HUES48 (cell line): ENCODE results near the gene KRAS.
"Not testable (repeated sequence)": the region's sequence is repeated elsewhere in the genome, so short reads cannot be mapped to it uniquely, and the experiment has no call there.

Experiments
- H3K27ac ChIP-seq: one replicate; pipeline ENCODE4 v1.7.0; 2013; ENCODE audit warnings: low read depth, low read length, inconsistent platforms
- H3K27me3 ChIP-seq: 2 replicates; pipeline ENCODE4 v1.6.1; 2013; ENCODE audit warnings: mild to moderate bottlenecking, low read length; ENCODE audit not compliant: control insufficient read depth, insufficient read depth
- H3K36me3 ChIP-seq: 2 replicates; pipeline ENCODE4 v1.6.1; 2013; ENCODE audit warnings: low read length; ENCODE audit not compliant: control insufficient read depth, insufficient read depth
- H3K4me1 ChIP-seq: 2 replicates; pipeline ENCODE4 v1.6.1; 2013; ENCODE audit warnings: mild to moderate bottlenecking, low read length; ENCODE audit not compliant: control insufficient read depth, insufficient read depth
- H3K4me3 ChIP-seq: 2 replicates; pipeline ENCODE4 v1.5.1; 2013; ENCODE audit warnings: mild to moderate bottlenecking, low read depth, low read length
- H3K9ac ChIP-seq: 2 replicates; pipeline ENCODE4 v1.6.1; 2013; ENCODE audit warnings: mild to moderate bottlenecking, low read depth, low read length, moderate library complexity
- H3K9me3 ChIP-seq: 2 replicates; pipeline ENCODE4 v1.6.1; 2013; ENCODE audit warnings: low read length; ENCODE audit not compliant: control insufficient read depth, insufficient read depth

Gene KRAS

DNA sequence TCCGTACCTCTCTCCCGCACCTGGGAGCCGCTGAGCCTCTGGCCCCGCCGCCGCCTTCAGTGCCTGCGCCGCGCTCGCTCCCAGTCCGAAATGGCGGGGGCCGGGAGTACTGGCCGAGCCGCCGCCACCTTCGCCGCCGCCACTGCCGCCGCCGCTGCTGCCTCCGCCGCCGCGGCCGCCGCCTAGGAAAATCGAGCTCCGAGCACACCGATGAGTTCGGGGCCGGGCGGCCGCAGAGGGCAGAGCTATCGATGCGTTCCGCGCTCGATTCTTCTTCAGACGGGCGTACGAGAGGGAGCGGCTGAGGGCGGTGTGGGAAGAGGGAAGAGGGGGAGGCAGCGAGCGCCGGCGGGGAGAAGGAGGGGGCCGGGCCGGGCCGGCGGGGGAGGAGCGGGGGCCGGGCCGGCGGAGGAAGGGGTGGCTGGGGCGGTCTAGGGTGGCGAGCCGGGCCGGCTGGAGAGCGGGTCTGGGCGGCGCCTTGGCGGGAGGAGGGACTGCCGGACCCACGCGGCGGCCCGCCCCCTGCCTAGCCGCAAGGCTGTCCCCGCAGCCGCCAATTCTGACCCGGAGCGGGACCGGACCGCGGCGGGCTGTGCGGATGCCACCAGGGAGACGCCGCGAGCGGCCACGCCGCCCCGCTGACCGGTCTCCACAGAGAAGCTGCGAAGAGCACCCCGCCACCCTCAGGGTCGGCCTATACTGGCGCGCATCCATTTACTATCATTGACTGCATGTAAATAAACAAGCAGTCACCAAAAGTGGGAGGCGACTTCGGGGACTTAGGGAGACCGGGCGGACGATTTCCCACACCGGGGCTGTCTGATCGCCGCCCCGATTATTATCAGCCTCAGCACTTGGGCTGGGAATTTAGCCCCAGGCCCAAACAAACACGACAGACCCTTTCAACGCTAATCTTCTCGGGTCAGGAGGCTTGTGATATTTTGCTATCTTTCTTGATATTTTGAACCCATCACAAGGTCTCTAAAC is at the start of gene KRAS:
Gene KRAS, minus strand, starts transcription at position 186 of the 987 bp plus-strand sequence.
- Histone ChIP-seq H3K27me3 (peaks cover 4% of the 10 kb centered on the region), H3K27ac (peak within 1 kb of the TSS; percentile 89), H3K9me3 (no peaks in the 10 kb centered on the region), H3K4me3 (peak within 1 kb of the TSS; percentile 91), H3K9ac (peak within 1 kb of the TSS; percentile 79), H3K36me3 (no peaks in the 10 kb centered on the region), H3K4me1 (peaks cover 11% of the 10 kb centered on the region)

DNA sequence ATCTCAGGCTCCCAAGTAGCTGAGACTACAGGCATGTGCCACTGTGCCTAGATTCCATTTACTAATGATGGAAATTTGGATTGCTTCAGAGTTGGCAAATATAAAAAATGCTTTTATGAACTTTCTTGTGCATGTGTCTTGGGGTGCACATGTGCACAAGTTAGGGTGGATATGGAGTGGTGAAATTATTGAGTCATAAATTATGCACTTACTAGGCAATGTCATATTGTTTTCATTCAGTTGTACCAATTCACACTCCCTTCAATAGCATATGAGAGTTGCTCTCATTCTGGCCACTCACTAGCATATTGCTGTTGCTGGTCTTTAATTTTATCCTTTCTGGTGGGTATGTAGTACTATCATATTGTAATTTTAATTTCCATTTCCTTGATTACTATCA is 45.7 kb upstream of the KRAS start:
- Histone ChIP-seq H3K27me3 (no peaks in the 10 kb centered on the region), H3K9me3 (no peaks in the 10 kb centered on the region), H3K27ac (no peak overlapping the region), H3K4me1 (no peaks in the 10 kb centered on the region), H3K36me3 (no peaks in the 10 kb centered on the region), H3K9ac (no peak overlapping the region), H3K4me3 (no peak overlapping the region)

DNA sequence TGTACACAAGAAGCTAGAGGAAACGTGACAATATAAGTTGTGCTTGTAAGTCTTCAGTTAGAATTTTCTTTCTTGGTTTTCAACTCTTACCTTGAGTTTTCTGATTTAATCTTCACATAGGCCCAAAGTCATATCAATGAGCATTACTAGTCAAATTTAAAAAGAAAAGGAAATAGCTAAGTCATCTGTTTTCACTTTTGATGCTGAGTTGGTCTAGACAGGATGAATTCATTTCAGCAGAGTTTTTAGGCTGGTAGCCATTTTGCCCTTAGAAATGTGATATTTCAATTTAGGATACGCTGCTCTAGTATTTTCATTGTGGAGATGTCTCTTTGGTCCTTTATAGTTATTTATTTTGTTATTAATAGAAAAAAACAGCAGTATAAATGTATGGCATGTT is 44.6 kb upstream of the KRAS start:
- Histone ChIP-seq H3K27ac (no peak overlapping the region), H3K4me3 (no peak overlapping the region), H3K9me3 (no peaks in the 10 kb centered on the region), H3K27me3 (no peaks in the 10 kb centered on the region), H3K36me3 (no peaks in the 10 kb centered on the region), H3K9ac (no peak overlapping the region), H3K4me1 (no peaks in the 10 kb centered on the region)

DNA sequence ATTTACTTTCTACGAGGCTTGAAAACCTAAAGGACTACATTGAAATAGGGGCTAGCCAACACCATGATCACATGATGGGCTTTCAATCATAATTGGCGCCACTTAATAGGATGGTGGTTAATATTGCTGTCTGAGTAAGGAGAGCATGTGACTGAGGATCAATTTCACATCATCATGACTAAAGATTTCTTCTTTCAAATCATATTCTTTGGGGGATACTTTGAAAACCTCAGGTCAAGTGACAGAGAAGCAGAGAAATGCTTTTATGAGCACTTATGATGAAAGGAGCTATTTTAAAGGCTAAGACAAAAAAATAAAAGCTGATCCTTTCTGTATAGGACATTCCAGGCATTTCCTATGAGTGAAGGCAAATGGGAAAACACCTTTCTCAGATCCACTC is 42.9 kb upstream of the KRAS start:
- Histone ChIP-seq H3K27me3 (no peaks in the 10 kb centered on the region), H3K4me1 (no peaks in the 10 kb centered on the region), H3K36me3 (no peaks in the 10 kb centered on the region), H3K4me3 (no peak overlapping the region), H3K27ac (no peak overlapping the region), H3K9ac (no peak overlapping the region), H3K9me3 (no peaks in the 10 kb centered on the region; the same call in 1 of the 2 replicates)

DNA sequence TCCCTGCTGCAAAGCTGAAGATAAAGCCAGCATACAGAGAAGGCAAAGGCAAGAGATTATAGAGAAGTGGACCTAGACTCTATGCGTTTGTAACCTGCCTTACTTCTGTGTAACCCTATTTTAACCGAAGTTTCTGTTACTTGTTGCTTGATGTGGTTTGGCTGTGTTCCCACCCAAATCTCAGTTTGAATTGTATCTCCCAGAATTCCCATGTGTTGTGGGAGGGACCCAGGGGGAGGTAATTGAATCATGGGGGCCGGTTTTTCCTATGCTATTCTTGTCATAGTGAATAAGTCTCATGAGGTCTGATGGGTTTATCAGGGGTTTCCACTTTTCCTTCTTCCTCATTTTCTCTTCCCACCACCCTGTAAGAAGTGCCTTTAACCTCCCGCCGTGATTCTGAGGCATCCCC is 42.1 kb upstream of the KRAS start:
- H3K9ac ChIP-seq, H3K4me3 ChIP-seq, H3K9me3 ChIP-seq, H3K27ac ChIP-seq, H3K4me1 ChIP-seq, H3K36me3 ChIP-seq, H3K27me3 ChIP-seq: not testable (repeated sequence)

DNA sequence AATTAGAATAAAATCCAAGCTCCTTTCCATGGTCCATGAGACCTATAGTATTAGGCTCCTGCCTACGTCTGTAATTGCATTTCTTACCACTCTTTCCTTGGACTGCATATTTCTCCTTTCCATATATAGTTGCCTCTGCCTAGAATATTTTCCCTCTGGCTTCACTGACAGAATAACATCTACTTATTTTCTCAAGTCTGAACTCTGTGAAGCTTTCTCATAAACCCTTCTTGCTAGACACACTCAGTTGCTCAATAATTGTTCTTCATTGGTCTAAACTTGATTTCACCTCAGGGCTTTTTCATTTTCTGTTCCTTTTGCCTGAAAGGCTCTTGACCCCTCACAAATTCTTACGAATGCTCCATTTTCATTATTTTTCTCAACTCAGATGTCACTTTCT is 36.9 kb upstream of the KRAS start:
- H3K27me3 ChIP-seq: no peaks in the 10 kb centered on the region
- no peak overlapping the region for H3K9ac ChIP-seq
- no peak overlapping the region for H3K27ac ChIP-seq

DNA sequence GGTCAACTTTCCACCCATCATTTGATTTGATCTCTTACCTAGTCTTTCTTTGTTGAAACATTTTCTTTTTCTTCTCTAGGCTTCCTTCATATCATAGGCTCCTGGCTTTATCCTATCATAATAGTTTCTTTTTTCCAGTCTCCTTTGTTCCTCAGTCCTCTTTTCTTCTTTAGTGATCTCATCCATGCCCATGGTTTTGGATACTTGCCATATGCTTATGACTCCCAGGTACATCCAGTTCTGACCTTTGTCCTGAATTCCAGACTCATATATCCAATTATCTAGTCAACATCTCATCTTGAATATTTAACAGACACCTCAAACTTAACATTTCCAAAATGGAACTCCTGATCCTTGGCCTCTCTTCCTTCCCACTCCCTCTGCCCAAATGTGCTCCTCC is 36.1 kb upstream of the KRAS start:
- Histone ChIP-seq H3K27me3 (no peaks in the 10 kb centered on the region), H3K4me3 (no peak overlapping the region), H3K27ac (no peak overlapping the region), H3K9me3 (no peaks in the 10 kb centered on the region; the same call in 1 of the 2 replicates), H3K4me1 (no peaks in the 10 kb centered on the region), H3K36me3 (no peaks in the 10 kb centered on the region), H3K9ac (no peak overlapping the region)

More for the DNA sequence above, 36.9 kb upstream of the KRAS start:
- Histone ChIP-seq H3K36me3 (no peaks in the 10 kb centered on the region), H3K9me3 (no peaks in the 10 kb centered on the region; the same call in 1 of the 2 replicates), H3K4me3 (no peak overlapping the region), H3K4me1 (no peaks in the 10 kb centered on the region)

DNA sequence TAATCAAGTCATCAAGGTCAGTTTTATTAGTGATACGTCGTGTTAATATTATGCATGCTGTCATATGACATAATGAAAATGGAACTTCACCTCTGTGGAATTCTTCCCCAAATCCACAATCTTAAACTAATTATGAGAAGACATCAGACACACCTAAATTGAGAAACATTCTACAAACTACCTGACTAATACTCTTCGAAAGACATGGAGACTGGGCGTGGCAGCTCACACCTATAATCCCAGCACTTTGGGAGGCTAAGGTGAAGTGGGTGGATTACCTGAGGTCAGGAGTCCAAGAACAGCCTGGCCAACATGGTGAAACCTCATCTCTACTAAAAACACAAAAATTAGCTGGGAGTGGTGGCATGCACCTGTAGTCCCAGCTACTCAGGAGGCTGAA is 33.3 kb upstream of the KRAS start:
- H3K9ac ChIP-seq: no peak overlapping the region
- H3K36me3 ChIP-seq: no peaks in the 10 kb centered on the region
- no peak overlapping the region for H3K27ac ChIP-seq
- no peaks in the 10 kb centered on the region for H3K9me3 ChIP-seq
- no peaks in the 10 kb centered on the region for H3K27me3 ChIP-seq
- no peaks in the 10 kb centered on the region for H3K4me1 ChIP-seq
- no peak overlapping the region for H3K4me3 ChIP-seq

DNA sequence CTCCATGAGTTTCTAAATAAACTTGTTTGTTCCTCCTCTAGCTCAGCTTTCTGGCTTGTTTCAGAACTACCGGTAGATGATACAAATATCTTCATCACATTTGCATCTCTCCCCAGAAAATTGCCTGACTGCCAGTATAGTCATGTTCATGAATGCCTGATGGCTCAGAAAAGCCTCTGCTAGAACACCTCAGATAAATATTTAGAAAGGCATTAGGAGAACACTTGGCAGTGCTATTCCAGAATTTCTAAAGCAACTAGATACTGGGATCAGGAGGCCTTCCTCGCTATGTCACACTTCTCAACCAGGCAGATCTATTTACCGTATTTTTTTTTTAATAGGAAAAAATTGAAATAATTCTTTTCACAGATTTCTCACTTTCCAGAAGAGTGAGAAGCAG is 32.3 kb upstream of the KRAS start:
- Histone ChIP-seq H3K27me3 (no peaks in the 10 kb centered on the region), H3K27ac (no peak overlapping the region)

DNA sequence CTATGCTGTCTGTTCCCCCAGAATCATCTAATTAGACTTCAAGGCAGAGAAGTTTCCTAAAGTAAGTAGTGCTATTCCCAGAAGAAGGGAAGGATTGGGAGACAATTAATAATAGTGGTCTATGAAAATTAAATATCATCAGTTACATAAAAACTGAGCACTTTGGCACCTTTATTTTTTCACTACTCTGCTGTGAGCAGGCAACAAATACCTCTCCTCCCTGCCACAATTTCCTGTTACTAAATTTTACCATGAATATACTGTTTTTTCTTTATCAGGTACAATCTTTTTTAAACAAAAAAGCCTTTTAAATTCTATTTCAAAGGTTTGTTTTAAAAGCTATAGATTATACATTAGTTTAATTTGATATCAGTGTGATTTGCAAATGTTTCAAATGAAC is 29.4 kb upstream of the KRAS start:
- no peak overlapping the region for H3K4me3 ChIP-seq
- H3K9ac ChIP-seq: no peak overlapping the region
- no peaks in the 10 kb centered on the region for H3K4me1 ChIP-seq
- no peak overlapping the region for H3K27ac ChIP-seq
- H3K27me3 ChIP-seq: no peaks in the 10 kb centered on the region
- H3K9me3 ChIP-seq: no peaks in the 10 kb centered on the region
- H3K36me3 ChIP-seq: no peaks in the 10 kb centered on the region

More for the DNA sequence above, 32.3 kb upstream of the KRAS start:
- Histone ChIP-seq H3K9me3 (no peaks in the 10 kb centered on the region), H3K4me3 (no peak overlapping the region), H3K36me3 (no peaks in the 10 kb centered on the region), H3K4me1 (no peaks in the 10 kb centered on the region), H3K9ac (no peak overlapping the region)

DNA sequence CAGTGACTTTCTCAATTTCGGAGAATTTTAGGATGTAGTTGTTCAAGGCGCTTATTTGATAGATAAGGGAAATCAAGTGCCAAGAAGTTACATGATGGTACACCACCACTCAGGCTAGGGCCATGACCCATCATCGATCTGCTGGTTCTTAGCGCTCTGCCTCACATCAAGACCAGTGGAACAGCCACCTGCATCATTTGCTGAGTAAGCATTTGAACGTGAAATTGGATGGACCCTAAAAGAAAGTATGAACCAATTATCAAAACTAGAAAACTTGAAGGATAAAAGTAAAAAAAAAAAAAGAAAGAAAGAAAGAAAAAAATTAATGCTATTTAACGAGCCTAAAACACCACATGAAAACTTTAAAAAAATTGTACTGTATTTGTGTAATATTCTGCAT is 27.5 kb upstream of the KRAS start:
- H3K27ac ChIP-seq: no peak overlapping the region
- H3K36me3 ChIP-seq: no peaks in the 10 kb centered on the region
- H3K4me3 ChIP-seq: no peak overlapping the region
- no peaks in the 10 kb centered on the region for H3K4me1 ChIP-seq
- H3K27me3 ChIP-seq: no peaks in the 10 kb centered on the region
- H3K9ac ChIP-seq: no peak overlapping the region
- H3K9me3 ChIP-seq: no peaks in the 10 kb centered on the region
